K562 (cell line): ENCODE data around the gene PMM1. TPM values are rescaled to one million over a fixed set of nuclear protein-coding genes. Genes with fewer than 3 reads are reported as not detected.
"Not testable (repeated sequence)": the region's sequence is repeated elsewhere in the genome, so short reads cannot be mapped to it uniquely, and the experiment has no call there.

Experiments used
- ATAC-seq: fragments of 200-7000 bp; cut with Tn5 transposase; 3 replicates; pipeline ENCODE4 v1.9.1; 2020; ENCODE audit warnings: moderate library complexity
- BruUV-seq: library from RNA; stranded (reverse); fragments of 400-500 nt; replicated peaks from 2 replicates; lab custom pipeline; 2021; lab: Mats Ljungman, UMichigan
- CTCF ChIA-PET: fragments of 300-600 bp; formaldehyde crosslinking; extraction: SDS; loops from one replicate; lab custom pipeline; 2021; ENCODE audit warnings: low intra/inter-chr PET ratio; lab: Yijun Ruan, JAX
- POLR2A ChIA-PET: fragments of 300-600, 350-650 bp; sonication (Branson Sonifier 250); formaldehyde crosslinking; extraction: SDS; loops from one replicate; lab custom pipeline; 2021; ENCODE audit warnings: antibody characterized with exemption, inconsistent platforms; lab: Yijun Ruan, JAX
- DNase-seq, 4 experiments: peaks; one replicate each; pipeline versions ENCODE4 v3.0.0 to v3.0.0-alpha.2; 2011 to 2018; ENCODE audit warnings: low spot score in 3 of 4, mixed read lengths in 3 of 4; ENCODE audit errors: extremely low read depth in 1 of 4
- FAIRE-seq: peaks from 2 replicates; lab custom pipeline; 2011; peaks lifted over from hg19 to GRCh38; lab: Jason Lieb, UNC
- H2AFZ ChIP-seq: 2 replicates; pipeline ENCODE4 v1.6.0; 2011; ENCODE audit warnings: low read depth, low read length, control low read depth, inconsistent platforms
- H3K27ac ChIP-seq: fragments of 200-600 bp; 3 replicates; pipeline ENCODE4 v1.8.0; 2011; ENCODE audit warnings: low read depth, mild to moderate bottlenecking, control low read depth, inconsistent platforms, low read length, moderate library complexity, mixed read lengths; ENCODE audit errors: extremely low read depth
- H3K27me3 ChIP-seq, 2 experiments: fragments of 300-600 bp in 1 of 2; 2 replicates in 1 of 2; 3 replicates in 1 of 2; pipeline versions ENCODE4 v1.6.0 to v1.8.0; 2011; ENCODE audit warnings: inconsistent platforms in 2 of 2, low read length in 2 of 2, mild to moderate bottlenecking in 1 of 2, mixed read lengths in 1 of 2, moderate library complexity in 1 of 2; ENCODE audit not compliant: control insufficient read depth in 2 of 2, insufficient read depth in 2 of 2
- H3K36me3 ChIP-seq: fragments of 300-600 bp; 3 replicates; pipeline ENCODE4 v1.8.0; 2011; ENCODE audit warnings: mild to moderate bottlenecking, low read length, inconsistent platforms; ENCODE audit not compliant: control insufficient read depth, insufficient read depth
- H3K4me1 ChIP-seq, 2 experiments: fragments of 200-600 bp in 1 of 2; replicated peaks in 1 of 2; 2 replicates in 1 of 2; 3 replicates in 1 of 2; pipeline versions ENCODE4 v1.5.1 to v1.8.0; 2011; ENCODE audit warnings: inconsistent platforms in 2 of 2, low read length in 2 of 2, mild to moderate bottlenecking in 1 of 2, mixed read lengths in 1 of 2, moderate library complexity in 1 of 2; ENCODE audit not compliant: control insufficient read depth in 2 of 2, insufficient read depth in 2 of 2
- H3K4me2 ChIP-seq: 2 replicates; pipeline ENCODE4 v1.6.1; 2011; ENCODE audit warnings: low read length, control low read depth, inconsistent platforms, mixed read lengths; ENCODE audit not compliant: insufficient read depth
- H3K4me3 ChIP-seq: fragments of 200-600 bp; sonication (generic), shearing (Covaris generic); 2 replicates; pipeline ENCODE4 v1.5.1; 2016; ENCODE audit warnings: control low read depth, inconsistent platforms
- H3K79me2 ChIP-seq: fragments of 200-600 bp; 3 replicates; pipeline ENCODE4 v1.8.0; 2011; ENCODE audit warnings: low read length, inconsistent platforms; ENCODE audit not compliant: control insufficient read depth, insufficient read depth
- H3K9ac ChIP-seq, 2 experiments: 2 replicates each; pipeline versions ENCODE4 v1.6.0 to v1.6.1; 2011; ENCODE audit warnings: low read depth in 2 of 2, low read length in 2 of 2, control low read depth in 1 of 2, inconsistent platforms in 1 of 2, mild to moderate bottlenecking in 1 of 2, mixed read lengths in 1 of 2; ENCODE audit not compliant: insufficient read depth in 1 of 2
- H3K9me1 ChIP-seq: one replicate; pipeline ENCODE4 v1.6.0; 2011; ENCODE audit warnings: inconsistent platforms, mild to moderate bottlenecking, low read length, moderate library complexity; ENCODE audit not compliant: control insufficient read depth, insufficient read depth
- H3K9me3 ChIP-seq: replicated peaks from 2 replicates; pipeline ENCODE4 v1.5.1; 2011; ENCODE audit warnings: low read depth, low read length, inconsistent platforms; ENCODE audit not compliant: control insufficient read depth, insufficient read depth
- H4K20me1 ChIP-seq: replicated peaks from 2 replicates; pipeline ENCODE4 v1.6.1; 2011; ENCODE audit warnings: low read length, inconsistent platforms, mixed read lengths; ENCODE audit not compliant: control insufficient read depth, insufficient read depth
- POLR2G ChIP-seq: fragments of 200-400 bp; formaldehyde crosslinking; IDR thresholded peaks from 2 replicates; pipeline ENCODE4 v1.6.1; 2017; ENCODE audit warnings: low read depth, mild to moderate bottlenecking, antibody characterized with exemption, low read length, moderate library complexity
- RBFOX2 ChIP-seq: fragments of 200-400 bp; formaldehyde crosslinking; IDR thresholded peaks from 2 replicates; pipeline ENCODE4 v1.6.1; 2017; ENCODE audit warnings: low read depth, mild to moderate bottlenecking, low read length, moderate library complexity
- RBM15 ChIP-seq: fragments of 200-400 bp; formaldehyde crosslinking; IDR thresholded peaks from 2 replicates; pipeline ENCODE4 v1.6.1; 2018; ENCODE audit warnings: mild to moderate bottlenecking, low read length, moderate library complexity; ENCODE audit not compliant: insufficient read depth
- WGBS: fragments of 100-300 bp; shearing (Covaris generic); methylation state at CpG from one replicate; pipeline ENCODE4 v1.1.6; 2016; ENCODE audit warnings: low coverage, mixed read lengths; ENCODE audit not compliant: insufficient coverage; ENCODE audit errors: missing lambda C conversion rate; 5-methylcytosine and 5-hydroxymethylcytosine counted together
- in situ Hi-C: fragments of 300-500 bp; cut with MboI; formaldehyde crosslinking; loops from 4 replicates; pipeline ENCODE4 v1.15.0; 2018; ENCODE audit warnings: inconsistent platforms, mixed read lengths
- intact Hi-C: fragments of 100-400 bp; cut with micrococcal nuclease; formaldehyde crosslinking; loops from 2 replicates; pipeline ENCODE4 v1.14.2; 2022
- polyA plus RNA-seq, 8 experiments: library from polyadenylated mRNA; depleted of rRNA in 4 of 8; stranded (reverse) in 5 of 8; unstranded in 3 of 8; fragments of >200 nt; fragmentation: Nextera tagmentation in 2 of 8; fragmentation: Illumina TruSeq in 1 of 8; extraction: Ambion mirVana in 2 of 8; extraction: Trizol in 1 of 8; gene quantifications; 2 replicates each; pipeline versions ENCODE4 v1.2.1 to v1.2.3, GENCODE V29; 2011 to 2014; ENCODE audit warnings: inconsistent platforms in 1 of 8, missing spikeins in 1 of 8
- total RNA-seq, 7 experiments: library from RNA; depleted of rRNA in 6 of 7; stranded (reverse); fragments of >200 nt in 6 of 7; fragmentation: Illumina TruSeq in 2 of 7; extraction: Trizol in 2 of 7; gene quantifications; 2 replicates each; pipeline versions ENCODE4 v1.2.1 to v1.2.3, GENCODE V29; 2011 to 2021; ENCODE audit warnings: low replicate concordance in 1 of 7
- TF ChIP-seq, protein P1 (sequence below): fragments of 200-800 bp; sonication (Bioruptor generic); IDR thresholded peaks from 2 replicates; pipeline ENCODE4 v1.6.1; 2016; ENCODE audit warnings: missing genetic modification characterization, missing compliant biosample characterization

The PMM1 gene
- total and polyA plus RNA-seq, 9 of the 15 experiments (the other 6 are each of a cell fraction or from before 2014, with no cell fraction given), result 10.2 to 31.7 (median 20.3) TPM

DNA sequence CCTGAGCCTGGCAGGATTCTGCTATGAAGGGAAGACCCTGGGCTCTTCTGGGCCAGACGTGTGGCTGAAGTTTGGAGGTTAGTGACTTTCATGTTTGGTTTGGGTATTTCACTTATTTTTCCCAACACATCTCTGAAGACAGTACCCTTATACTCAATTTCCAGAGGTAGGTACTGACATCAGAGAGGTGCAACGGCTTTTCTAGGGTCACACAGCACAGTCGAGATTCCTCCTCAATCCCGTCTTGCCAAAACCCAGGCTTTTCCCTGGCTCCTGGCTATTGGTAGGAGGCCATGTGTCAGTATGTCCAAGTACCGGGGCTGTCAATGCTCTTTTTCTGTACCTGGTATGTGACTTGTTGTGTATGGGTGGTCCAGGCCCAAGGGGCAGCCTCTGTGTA, 6.1 kb upstream of the PMM1 start (continued):
- TF ChIP-seq, protein P1, sequence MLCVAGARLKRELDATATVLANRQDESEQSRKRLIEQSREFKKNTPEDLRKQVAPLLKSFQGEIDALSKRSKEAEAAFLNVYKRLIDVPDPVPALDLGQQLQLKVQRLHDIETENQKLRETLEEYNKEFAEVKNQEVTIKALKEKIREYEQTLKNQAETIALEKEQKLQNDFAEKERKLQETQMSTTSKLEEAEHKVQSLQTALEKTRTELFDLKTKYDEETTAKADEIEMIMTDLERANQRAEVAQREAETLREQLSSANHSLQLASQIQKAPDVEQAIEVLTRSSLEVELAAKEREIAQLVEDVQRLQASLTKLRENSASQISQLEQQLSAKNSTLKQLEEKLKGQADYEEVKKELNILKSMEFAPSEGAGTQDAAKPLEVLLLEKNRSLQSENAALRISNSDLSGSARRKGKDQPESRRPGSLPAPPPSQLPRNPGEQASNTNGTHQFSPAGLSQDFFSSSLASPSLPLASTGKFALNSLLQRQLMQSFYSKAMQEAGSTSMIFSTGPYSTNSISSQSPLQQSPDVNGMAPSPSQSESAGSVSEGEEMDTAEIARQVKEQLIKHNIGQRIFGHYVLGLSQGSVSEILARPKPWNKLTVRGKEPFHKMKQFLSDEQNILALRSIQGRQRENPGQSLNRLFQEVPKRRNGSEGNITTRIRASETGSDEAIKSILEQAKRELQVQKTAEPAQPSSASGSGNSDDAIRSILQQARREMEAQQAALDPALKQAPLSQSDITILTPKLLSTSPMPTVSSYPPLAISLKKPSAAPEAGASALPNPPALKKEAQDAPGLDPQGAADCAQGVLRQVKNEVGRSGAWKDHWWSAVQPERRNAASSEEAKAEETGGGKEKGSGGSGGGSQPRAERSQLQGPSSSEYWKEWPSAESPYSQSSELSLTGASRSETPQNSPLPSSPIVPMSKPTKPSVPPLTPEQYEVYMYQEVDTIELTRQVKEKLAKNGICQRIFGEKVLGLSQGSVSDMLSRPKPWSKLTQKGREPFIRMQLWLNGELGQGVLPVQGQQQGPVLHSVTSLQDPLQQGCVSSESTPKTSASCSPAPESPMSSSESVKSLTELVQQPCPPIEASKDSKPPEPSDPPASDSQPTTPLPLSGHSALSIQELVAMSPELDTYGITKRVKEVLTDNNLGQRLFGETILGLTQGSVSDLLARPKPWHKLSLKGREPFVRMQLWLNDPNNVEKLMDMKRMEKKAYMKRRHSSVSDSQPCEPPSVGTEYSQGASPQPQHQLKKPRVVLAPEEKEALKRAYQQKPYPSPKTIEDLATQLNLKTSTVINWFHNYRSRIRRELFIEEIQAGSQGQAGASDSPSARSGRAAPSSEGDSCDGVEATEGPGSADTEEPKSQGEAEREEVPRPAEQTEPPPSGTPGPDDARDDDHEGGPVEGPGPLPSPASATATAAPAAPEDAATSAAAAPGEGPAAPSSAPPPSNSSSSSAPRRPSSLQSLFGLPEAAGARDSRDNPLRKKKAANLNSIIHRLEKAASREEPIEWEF (CRISPR knock-in tag), result no peak
- no peak for TF ChIP-seq RBM15

DNA sequence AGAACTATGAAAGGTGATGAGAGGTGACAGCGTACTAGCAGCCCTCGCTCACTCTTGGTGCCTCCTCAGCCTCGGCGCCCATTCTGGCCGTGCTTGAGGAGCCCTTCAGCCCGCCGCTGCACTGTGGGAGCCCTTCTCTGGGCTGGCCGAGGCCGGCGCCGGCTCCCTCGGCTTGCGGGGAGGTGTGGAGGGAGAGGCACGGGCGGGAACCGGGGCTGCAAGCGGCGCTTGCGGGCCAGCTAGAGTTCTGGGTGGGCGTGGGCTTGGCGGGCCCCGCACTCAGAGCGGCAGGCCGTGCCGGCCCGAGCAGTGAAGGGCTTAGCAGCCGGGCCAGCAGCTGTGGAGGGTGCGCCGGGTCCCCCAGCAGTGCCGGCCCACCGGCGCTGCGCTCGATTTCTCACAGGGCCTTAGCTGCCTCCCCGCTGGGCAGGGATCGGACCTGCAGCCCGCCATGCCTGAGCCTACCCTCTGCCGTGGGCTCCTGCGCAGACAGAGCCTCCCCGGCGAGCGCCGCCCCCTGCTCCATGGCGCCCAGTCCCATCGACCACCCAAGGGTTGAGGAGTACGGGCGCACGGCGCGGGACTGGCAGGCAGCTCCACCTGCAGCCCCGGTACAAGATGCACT, 3.8 kb upstream of the PMM1 start:
- H3K27me3 ChIP-seq, H3K27ac ChIP-seq, intact Hi-C loops, H4K20me1 ChIP-seq, H3K9ac ChIP-seq, H3K4me3 ChIP-seq, CTCF ChIA-PET, DNase-seq, H2AFZ ChIP-seq, H3K9me1 ChIP-seq, FAIRE-seq, BruUV-seq, H3K36me3 ChIP-seq, in situ Hi-C loops, H3K4me2 ChIP-seq, H3K9me3 ChIP-seq, ATAC-seq: not testable (repeated sequence)
- TF ChIP-seq POLR2G, result peak; percentile 55
- peak; percentile 23; the same call in 1 of the 2 replicates for TF ChIP-seq RBFOX2
- Histone ChIP-seq H3K4me1 (peaks cover 22 to 44% of the 10 kb centered on the region in 2 experiments), H3K79me2 (peaks cover 11% of the 10 kb centered on the region)
- POLR2A ChIA-PET, result interaction anchor here (1.1 to 1.8 kb wide), 2 partner anchors 18 to 33 kb away, joined by 3 to 4 read pairs; partner anchors contain the start of gene CSDC2
- 94% methylated on average over 21 of the region's 51 CpGs for WGBS
